DMS153 (cell line): ENCODE data around the gene PSENEN.
"Not testable (repeated sequence)": the region's sequence is repeated elsewhere in the genome, so short reads cannot be mapped to it uniquely, and the experiment has no call there.

Experiments used
- DNase-seq: peaks from one replicate; lab custom pipeline; 2025; lab: John Stamatoyannopoulos, UW

The PSENEN gene

DNA sequence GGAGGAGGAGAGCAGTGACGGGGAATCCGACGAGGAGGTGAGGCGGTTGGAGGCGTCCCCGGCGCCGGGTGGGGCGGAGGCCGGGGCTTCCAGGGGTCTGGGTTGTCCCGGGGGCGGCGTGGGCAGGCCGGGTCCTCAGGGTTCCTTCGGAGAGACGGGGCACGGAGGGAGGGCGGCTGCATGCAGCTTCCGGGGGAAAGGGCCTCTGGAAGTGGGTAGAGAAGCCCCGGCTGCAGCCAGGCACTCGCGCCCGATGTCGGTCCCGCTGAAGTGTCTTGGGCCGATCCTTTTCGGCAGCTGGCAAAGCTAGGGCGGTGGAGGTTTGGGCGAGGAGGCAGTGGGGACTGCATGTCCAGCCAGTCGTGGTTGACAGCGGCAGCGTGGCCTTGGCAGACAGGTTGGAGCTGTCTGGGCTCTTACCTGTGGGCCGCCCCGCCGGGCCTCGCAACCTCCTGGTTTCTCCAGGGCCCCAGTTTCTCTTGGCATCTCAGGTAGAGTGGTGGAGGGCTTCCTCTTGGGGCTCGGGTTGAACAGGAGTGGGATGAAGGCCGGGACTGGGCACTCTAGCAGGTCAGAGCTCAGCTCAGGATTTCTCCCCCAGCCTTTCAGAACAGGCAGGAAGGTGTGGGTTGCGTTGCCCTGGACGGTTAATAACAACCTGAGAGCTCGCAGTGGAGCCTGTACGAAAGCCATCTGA, 27.0 kb upstream of the PSENEN start:
- DNase-seq: no peak

DNA sequence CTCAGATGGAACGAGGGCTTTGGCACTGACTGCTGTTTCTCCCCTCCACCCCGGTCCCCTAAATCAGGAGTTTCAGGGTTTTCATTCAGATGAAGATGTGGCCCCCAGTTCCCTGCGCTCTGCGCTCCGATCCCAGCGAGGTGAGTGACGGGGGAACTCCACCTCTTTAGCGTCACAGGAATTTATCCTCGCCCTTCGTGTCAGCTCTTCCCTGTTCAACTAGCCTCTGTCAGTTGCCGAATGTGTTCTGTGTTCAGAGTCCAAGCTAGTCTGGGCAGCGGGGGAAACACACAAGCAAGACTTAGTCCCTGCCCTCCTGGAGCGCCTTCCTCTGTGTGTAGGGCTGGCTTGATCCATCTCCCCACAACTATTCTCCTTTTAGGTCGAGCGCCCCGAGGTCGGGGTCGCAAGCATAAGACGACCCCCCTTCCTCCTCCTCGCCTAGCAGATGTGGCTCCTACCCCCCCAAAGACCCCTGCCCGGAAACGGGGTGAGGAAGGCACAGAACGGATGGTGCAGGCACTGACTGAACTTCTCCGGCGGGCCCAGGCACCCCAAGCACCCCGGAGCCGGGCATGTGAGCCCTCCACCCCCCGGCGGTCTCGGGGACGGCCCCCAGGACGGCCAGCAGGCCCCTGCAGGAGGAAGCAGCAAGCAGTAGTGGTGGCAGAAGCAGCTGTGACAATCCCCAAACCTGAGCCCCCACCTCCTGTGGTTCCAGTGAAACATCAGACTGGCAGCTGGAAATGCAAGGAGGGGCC, 25.9 kb upstream of the PSENEN start:
- DNase-seq: no peak

DNA sequence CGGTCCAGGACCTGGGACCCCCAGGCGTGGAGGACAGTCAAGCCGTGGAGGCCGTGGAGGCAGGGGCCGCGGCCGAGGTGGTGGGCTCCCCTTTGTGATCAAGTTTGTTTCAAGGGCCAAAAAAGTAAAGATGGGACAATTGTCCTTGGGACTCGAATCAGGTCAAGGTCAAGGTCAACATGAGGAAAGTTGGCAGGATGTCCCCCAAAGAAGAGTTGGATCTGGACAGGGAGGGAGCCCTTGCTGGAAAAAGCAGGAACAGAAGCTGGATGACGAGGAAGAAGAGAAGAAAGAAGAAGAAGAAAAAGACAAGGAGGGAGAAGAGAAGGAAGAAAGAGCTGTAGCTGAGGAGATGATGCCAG, 25.3 kb upstream of the PSENEN start:
- DNase-seq: no peak

DNA sequence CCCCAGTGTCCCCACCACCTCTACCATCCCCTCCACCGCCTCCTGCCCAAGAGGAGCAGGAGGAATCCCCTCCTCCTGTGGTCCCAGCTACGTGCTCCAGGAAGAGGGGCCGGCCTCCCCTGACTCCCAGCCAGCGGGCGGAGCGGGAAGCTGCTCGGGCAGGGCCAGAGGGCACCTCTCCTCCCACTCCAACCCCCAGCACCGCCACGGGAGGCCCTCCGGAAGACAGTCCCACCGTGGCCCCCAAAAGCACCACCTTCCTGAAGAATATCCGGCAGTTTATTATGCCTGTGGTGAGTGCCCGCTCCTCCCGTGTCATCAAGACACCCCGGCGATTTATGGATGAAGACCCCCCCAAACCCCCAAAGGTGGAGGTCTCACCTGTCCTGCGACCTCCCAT, 24.8 kb upstream of the PSENEN start:
- no peak for DNase-seq

DNA sequence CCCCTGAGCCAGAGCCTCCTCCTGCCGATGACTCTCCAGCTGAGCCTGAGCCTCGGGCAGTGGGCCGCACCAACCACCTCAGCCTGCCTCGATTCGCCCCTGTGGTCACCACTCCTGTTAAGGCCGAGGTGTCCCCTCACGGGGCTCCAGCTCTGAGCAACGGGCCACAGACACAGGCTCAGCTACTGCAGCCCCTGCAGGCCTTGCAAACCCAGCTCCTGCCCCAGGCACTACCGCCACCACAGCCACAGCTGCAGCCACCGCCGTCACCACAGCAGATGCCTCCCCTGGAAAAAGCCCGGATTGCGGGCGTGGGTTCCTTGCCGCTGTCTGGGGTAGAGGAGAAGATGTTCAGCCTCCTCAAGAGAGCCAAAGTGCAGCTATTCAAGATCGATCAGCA, 24.1 kb upstream of the PSENEN start:
- DNase-seq: no peak

DNA sequence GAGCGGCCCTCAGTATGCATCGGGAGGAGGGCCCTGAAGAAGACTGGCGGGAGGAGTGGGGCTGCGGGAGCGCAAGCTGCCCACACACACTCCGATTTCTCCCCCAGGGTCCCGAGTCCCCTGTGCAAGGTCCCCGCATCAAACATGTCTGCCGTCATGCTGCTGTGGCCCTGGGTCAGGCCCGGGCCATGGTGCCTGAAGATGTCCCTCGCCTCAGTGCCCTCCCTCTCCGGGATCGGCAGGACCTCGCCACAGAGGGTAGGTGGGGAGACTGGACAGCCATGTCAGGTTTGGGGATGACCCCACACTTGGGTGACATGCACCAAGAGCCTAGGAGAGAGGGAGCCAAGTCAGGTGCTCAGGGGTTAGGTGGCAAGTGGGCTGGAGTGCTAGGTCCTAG, 23.0 kb upstream of the PSENEN start:
- no peak for DNase-seq

DNA sequence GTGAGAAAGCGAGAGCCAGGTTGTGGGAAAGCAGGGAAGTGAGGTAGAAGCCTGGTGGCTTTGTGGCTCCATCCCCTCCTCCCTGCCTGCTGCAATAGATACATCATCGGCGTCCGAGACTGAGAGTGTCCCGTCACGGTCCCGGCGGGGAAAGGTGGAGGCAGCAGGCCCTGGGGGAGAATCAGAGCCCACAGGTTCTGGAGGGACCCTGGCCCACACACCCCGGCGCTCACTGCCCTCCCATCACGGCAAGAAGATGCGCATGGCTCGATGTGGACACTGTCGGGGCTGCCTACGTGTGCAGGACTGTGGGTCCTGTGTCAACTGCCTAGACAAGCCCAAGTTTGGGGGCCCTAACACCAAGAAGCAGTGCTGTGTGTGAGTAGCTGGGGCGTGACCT, 22.6 kb upstream of the PSENEN start:
- DNase-seq: no peak

DNA sequence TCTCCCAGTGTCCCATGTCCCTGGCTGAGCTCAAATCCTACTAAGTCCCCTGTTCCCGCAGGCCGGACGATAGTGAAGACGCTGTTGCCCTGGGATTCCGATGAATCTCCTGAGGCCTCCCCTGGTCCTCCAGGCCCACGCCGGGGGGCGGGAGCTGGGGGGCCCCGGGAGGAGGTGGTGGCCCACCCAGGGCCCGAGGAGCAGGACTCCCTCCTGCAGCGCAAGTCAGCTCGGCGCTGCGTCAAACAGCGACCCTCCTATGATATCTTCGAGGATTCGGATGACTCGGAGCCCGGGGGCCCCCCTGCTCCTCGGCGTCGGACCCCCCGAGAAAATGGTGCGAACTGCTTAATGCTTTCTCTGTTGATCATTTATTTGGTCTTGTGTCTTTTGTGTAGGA, 21.8 kb upstream of the PSENEN start:
- DNase-seq: no peak

DNA sequence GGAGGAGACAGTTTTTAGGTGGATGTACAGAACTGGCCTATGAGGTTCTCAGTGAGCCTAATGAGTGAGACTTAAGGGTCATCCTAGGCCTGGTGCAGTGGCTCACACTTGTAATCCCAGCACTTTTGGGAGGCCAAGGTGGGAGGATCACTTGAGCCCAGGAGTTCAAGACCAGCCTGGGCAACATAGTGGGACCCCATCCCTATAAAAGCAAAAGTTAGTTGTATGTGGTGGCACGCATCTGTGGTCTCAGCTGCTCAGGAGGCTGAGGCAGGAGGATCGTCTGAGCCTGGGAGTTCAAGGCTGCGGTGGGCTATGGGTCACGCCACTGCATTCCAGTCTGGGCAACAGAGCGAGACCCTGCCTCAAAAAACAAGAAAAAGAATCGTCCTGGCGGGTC, 21.3 kb upstream of the PSENEN start:
- not testable (repeated sequence) for DNase-seq

DNA sequence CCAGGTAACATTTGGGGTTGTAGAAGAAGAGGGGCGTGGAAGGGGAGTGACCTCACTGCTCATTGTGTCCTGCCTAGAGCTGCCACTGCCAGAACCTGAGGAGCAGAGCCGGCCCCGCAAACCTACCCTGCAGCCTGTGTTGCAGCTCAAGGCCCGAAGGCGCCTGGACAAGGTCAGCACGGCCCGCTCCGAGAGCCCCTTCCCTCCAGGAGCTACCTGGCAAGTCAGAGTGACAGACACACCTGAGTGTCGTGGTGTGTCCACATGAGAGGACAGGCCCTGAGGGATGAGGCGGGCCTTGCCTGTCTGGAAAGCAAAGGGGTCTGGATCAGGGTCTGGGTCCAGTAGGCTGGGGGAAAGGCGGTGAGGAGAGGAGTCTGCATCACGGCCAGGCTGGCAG, 20.9 kb upstream of the PSENEN start:
- DNase-seq: no peak

DNA sequence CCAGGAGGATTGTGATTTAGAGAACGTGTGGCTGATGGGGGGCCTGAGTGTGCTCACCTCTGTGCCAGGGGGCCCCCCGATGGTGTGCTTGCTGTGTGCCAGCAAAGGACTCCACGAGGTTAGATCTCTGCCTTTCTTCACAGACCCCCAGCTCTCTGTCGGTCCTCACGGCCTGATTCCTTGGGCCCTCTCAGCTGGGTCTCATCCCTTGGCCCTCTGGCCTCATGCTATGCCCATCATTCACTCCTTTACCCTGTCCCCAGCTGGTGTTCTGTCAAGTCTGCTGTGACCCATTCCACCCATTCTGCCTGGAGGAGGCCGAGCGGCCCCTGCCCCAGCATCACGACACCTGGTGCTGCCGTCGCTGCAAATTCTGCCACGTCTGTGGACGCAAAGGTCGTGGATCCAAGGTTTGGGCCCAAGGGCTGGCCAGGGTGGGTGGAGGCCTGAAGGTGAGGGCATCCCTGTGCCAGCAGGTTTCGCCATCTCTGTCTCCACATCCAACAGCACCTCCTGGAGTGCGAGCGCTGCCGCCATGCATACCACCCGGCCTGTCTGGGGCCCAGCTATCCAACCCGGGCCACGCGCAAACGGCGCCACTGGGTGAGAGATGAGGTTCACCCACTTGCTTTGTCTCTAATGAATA, 20.1 kb upstream of the PSENEN start:
- no peak for DNase-seq

DNA sequence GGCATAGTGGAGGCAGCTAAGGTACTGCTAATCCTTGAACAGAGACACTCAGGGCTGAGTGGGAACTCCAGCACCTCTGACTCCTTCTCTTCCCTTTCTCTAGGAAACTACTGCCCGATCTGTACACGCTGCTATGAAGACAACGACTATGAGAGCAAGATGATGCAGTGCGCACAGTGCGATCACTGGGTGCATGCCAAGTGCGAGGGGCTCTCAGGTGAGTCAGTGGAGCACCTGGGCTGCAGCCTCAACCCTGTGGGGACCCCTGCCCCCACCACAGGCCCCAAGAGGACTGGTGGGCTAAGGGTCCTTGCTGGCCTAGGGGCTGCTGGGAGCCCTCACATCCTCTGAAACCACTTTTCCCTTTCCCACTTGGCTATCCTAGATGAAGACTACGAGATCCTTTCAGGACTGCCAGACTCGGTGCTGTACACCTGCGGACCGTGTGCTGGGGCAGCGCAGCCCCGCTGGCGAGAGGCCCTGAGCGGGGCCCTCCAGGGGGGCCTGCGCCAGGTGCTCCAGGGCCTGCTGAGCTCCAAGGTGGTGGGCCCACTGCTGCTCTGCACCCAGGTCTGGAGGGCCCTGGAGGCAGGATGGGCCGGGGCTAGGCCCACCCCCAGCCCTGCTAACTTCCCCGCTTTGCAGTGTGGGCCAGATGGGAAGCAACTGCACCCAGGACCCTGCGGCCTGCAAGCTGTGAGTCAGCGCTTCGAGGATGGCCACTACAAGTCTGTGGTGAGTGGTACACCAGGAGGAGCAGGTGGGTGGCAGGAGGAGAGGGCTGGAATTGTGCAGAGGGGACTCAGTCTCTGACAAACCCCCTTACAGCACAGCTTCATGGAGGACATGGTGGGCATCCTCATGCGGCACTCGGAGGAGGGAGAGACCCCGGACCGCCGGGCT, 18.1 kb upstream of the PSENEN start:
- DNase-seq: no peak

DNA sequence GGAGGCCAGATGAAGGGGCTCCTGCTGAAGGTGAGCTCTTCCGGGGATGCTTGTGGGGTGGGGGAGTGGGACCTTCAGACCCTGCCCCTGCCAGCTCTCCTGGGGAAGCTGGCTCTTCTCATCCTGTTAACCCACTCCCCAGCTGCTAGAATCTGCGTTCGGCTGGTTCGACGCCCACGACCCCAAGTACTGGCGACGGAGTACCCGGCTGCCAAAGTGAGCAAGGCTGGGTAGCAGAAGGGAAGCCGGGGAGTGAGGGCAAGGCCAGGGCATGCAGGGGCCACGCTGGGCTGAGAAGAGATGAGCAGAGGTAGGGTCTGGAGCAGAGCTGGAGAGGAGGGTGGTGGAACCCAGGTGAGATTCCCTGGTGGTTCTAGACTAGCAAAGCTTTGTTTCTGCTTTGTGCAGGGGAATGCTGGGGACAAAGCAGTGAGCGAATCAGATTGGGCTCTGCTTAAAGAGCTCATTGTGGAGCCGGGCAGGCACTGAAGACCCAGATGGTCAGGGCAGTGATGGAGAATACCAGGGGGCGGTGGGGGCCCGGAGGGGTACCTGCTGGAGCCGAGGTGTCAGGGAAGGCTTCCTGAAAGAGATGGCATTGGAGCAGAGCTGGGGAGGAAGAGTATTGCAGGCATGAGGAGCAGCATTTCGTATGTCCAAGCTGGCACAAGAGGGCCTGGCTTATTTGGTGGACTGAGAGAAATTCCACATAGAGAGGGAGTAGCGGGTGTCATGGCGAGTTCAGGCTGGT, 17.3 kb upstream of the PSENEN start:
- DNase-seq: no peak

DNA sequence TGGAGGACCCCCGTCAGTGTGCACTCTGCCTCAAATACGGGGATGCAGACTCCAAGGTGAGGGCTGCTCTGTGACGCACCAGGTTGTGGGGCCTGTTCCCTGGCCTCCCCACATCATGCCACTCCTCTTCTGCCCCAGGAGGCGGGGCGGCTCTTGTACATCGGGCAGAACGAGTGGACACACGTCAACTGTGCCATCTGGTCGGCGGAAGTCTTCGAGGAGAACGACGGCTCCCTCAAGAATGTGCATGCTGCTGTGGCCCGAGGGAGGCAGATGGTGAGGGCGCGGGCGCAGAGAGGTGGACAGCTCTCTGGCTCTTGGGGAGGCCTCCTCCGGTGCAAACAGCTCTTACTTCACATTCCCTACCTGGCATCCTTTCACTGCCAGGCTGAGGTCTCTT, 16.4 kb upstream of the PSENEN start:
- no peak for DNase-seq

DNA sequence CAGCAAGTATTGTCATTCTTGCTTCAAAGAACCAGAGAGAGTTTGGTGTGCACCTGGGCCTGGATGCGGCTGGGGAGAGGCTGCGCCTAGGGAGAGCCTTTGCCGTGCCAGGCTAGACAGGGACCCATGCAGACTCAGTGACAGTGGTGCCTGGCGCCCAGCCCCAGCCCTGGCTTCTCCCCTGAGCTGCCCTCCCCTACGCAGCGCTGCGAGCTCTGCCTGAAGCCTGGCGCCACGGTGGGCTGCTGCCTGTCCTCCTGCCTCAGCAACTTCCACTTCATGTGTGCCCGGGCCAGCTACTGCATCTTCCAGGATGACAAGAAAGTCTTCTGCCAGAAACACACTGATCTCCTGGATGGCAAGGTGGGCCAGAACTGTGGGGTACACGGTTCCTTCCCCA, 15.7 kb upstream of the PSENEN start:
- DNase-seq: no peak

DNA sequence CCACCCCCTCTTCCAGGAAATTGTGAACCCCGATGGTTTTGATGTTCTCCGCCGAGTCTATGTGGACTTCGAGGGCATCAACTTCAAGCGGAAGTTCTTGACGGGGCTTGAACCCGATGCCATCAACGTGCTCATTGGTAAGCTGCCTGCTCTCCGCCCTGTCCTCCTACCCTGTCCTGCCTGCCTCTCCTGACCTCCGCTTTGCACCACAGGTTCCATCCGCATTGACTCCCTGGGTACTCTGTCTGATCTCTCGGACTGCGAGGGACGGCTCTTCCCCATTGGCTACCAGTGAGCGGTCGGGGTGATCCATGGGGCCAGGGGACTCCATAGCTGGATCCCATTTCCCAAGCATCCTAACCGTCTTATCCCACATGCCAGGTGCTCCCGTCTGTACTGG, 15.1 kb upstream of the PSENEN start:
- DNase-seq: no peak

DNA sequence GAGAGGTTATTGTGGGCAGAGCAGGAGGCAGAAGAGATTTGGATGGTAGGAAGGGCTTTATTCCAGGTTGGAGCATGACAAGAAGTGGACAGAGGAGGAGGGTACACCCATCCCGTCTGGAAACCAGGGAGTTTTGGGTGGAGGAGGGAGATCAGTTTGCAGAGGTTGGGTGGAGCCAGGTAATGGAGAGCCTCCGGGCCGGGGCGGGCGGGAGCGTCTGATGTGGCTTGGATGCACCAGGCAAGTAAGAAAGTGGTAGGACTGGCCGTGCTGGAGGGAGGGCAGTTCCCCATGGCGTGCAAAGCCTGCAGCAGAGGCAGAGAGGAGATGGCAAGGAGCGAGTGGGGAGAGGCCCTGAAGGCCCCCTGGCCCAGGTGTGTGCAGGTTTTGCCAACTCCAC, 14.1 kb upstream of the PSENEN start:
- no peak for DNase-seq

DNA sequence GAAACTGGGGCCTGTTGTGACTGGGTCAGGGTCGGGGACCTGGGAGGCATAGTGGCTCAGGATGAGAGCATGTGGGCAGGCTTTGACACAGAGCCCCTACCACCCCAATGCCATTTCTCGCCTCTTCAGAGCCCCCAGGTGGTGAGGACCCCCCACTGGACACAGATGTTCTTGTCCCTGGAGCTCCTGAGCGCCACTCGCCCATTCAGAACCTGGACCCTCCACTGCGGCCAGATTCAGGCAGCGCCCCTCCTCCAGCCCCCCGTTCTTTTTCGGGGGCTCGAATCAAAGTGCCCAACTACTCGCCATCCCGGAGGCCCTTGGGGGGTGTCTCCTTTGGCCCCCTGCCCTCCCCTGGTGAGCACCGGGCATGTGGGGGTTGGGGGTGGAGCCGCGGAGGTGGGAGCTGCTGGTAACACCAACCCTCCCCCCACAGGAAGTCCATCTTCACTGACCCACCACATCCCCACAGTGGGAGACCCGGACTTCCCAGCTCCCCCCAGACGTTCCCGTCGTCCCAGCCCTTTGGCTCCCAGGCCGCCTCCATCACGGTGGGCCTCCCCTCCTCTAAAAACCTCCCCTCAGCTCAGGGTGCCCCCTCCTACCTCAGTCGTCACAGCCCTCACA, 13.6 kb upstream of the PSENEN start:
- no peak for DNase-seq

DNA sequence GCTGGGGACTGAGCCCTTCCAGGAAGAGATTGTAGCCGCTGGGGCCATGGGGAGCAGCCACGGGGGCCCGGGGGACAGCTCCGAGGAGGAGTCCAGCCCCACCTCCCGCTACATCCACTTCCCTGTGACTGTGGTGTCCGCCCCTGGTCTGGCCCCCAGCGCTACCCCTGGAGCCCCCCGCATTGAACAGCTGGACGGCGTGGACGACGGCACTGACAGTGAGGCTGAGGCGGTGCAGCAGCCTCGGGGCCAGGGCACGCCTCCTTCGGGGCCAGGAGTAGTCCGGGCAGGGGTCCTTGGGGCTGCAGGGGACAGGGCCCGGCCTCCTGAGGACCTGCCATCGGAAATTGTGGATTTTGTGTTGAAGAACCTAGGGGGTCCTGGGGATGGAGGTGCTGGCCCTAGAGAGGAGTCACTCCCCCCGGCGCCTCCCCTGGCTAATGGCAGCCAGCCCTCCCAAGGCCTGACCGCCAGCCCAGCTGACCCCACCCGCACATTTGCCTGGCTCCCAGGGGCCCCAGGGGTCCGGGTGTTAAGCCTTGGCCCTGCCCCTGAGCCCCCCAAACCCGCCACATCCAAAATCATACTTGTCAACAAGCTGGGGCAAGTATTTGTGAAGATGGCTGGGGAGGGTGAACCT, 12.8 kb upstream of the PSENEN start:
- DNase-seq: no peak
